IPS-18c (cell line): ENCODE data around the gene TMEM108.

Experiments used
- H3K4me3 ChIP-seq: 2 replicates; pipeline ENCODE4 v1.7.0; 2013; ENCODE audit warnings: low read depth, mild to moderate bottlenecking, low read length, moderate library complexity; ENCODE audit not compliant: insufficient read depth
- H3K9me3 ChIP-seq: one replicate; pipeline ENCODE4 v1.6.1; 2013; ENCODE audit warnings: mild to moderate bottlenecking, low read length, moderate library complexity; ENCODE audit not compliant: control insufficient read depth, insufficient read depth

The TMEM108 gene

GRCh38 chr3:133419151-133419909 lies 381.1 kb downstream of the TMEM108 start:
- no peak overlapping the region for H3K4me3 ChIP-seq
- peaks cover 2% of the 10 kb centered on the region for H3K9me3 ChIP-seq

GRCh38 chr3:133424937-133425869 lies 387.0 kb downstream of the TMEM108 start:
- Histone ChIP-seq H3K9me3 (no peaks in the 10 kb centered on the region), H3K4me3 (no peak overlapping the region)

GRCh38 chr3:133425898-133426297 lies 387.7 kb downstream of the TMEM108 start:
- Histone ChIP-seq H3K4me3 (no peak overlapping the region), H3K9me3 (no peaks in the 10 kb centered on the region)

- no peaks in the 10 kb centered on the region for H3K9me3 ChIP-seq
- no peak overlapping the region for H3K4me3 ChIP-seq
Observed at GRCh38 chr3:133426721-133427120, 388.5 kb downstream of the TMEM108 start.

GRCh38 chr3:133428552-133428951 lies 390.4 kb downstream of the TMEM108 start:
- no peaks in the 10 kb centered on the region for H3K9me3 ChIP-seq
- no peak overlapping the region for H3K4me3 ChIP-seq

GRCh38 chr3:133429063-133429462 lies 390.9 kb downstream of the TMEM108 start:
- H3K4me3 ChIP-seq, result no peak overlapping the region
- H3K9me3 ChIP-seq, result no peaks in the 10 kb centered on the region

GRCh38 chr3:133439563-133439962 lies 401.4 kb downstream of the TMEM108 start:
- Histone ChIP-seq H3K9me3 (no peaks in the 10 kb centered on the region), H3K4me3 (no peak overlapping the region)

GRCh38 chr3:133440652-133441051 lies 402.5 kb downstream of the TMEM108 start:
- no peak overlapping the region for H3K4me3 ChIP-seq

GRCh38 chr3:133441867-133442270 lies 403.7 kb downstream of the TMEM108 start:
- Histone ChIP-seq H3K4me3 (no peak overlapping the region), H3K9me3 (no peaks in the 10 kb centered on the region)

More at GRCh38 chr3:133440652-133441051, 402.5 kb downstream of the TMEM108 start:
- H3K9me3 ChIP-seq, result no peaks in the 10 kb centered on the region

- Histone ChIP-seq H3K4me3 (no peak overlapping the region), H3K9me3 (no peaks in the 10 kb centered on the region)
Observed at GRCh38 chr3:133442518-133442917, 404.3 kb downstream of the TMEM108 start.

GRCh38 chr3:133443649-133444422 lies 405.6 kb downstream of the TMEM108 start:
- no peaks in the 10 kb centered on the region for H3K9me3 ChIP-seq
- no peak overlapping the region for H3K4me3 ChIP-seq

- Histone ChIP-seq H3K9me3 (no peaks in the 10 kb centered on the region), H3K4me3 (no peak overlapping the region)
Observed at GRCh38 chr3:133444423-133444774, 406.2 kb downstream of the TMEM108 start.

- no peaks in the 10 kb centered on the region for H3K9me3 ChIP-seq
- no peak overlapping the region for H3K4me3 ChIP-seq
Observed at GRCh38 chr3:133445108-133445507, 406.9 kb downstream of the TMEM108 start.
